ENCODE measurements around the gene LRRFIP1. TPM values are rescaled to one million over a fixed set of nuclear protein-coding genes. Genes with fewer than 3 reads are reported as not detected.

Gene LRRFIP1
- polyA plus RNA-seq, 1 donor (not counting 4 experiments of a cell fraction or from before 2014, with no cell fraction given) = 115 TPM

- H3K9me1 ChIP-seq (ENCODE audit: control insufficient read depth, extremely low read depth, insufficient read depth, low read length) = peaks cover 20% of the 10 kb centered on the region
- FAIRE-seq (no peak), DNase-seq (ENCODE audit: low read depth, low spot score) (no peak)
- H4K20me1 ChIP-seq (ENCODE audit: control insufficient read depth, extremely low read depth, insufficient read depth, low read length) = peaks cover 61% of the 10 kb centered on the region
- no peak overlapping the region for H2AFZ ChIP-seq (ENCODE audit: control insufficient read depth, low read length)
- dilution Hi-C loops (cut with MboI; ENCODE audit: extremely low pct_ligation_motif_present, low sequenced_read_pairs) = no loop called here
- H3K9ac ChIP-seq (ENCODE audit: control insufficient read depth, extremely low read depth, insufficient read depth, low read length) = peak overlapping the region; percentile 26
- peak overlapping the region; percentile 54 for H3K27ac ChIP-seq (ENCODE audit: control insufficient read depth, insufficient read depth, low read length)
- H3K4me1 ChIP-seq (ENCODE audit: control insufficient read depth, extremely low read depth, insufficient read depth, low read length) = peaks cover 72% of the 10 kb centered on the region
- peaks cover 6 to 28% of the 10 kb centered on the region in 2 experiments for H3K36me3 ChIP-seq (ENCODE audit: control insufficient read depth in 2 of 2, extremely low read depth in 1 of 2, insufficient read depth in 2 of 2, low read length in 2 of 2)
- H3K9me3 ChIP-seq (ENCODE audit: control insufficient read depth, low read depth, low read length) = no peaks in the 10 kb centered on the region
- H3K4me3 ChIP-seq (ENCODE audit: control insufficient read depth in 2 of 3, extremely low read depth in 1 of 3, insufficient read depth in 2 of 3, low read depth in 1 of 3, low read length in 3 of 3) = peak overlapping the region in 2 of 3 experiments; percentile 5 to 40
- peak overlapping the region; percentile 90 for H3K4me2 ChIP-seq (ENCODE audit: control insufficient read depth, extremely low read depth, insufficient read depth, low read depth, low read length)
- no peaks in the 10 kb centered on the region for H3K27me3 ChIP-seq (ENCODE audit: control insufficient read depth, extremely low read depth, insufficient read depth, low read length)
- H3K79me2 ChIP-seq (ENCODE audit: control insufficient read depth, insufficient read depth, low read length) = peaks cover 89% of the 10 kb centered on the region
- no peak for TF ChIP-seq EZH2 (IDR thresholded peaks at IDR 0.05; ENCODE audit: low read length)
- no peak for TF ChIP-seq CTCF (optimal IDR thresholded peaks at IDR 0.05 in 1 of 3, IDR thresholded peaks at IDR 0.05 in 1 of 3, conservative IDR thresholded peaks at IDR 0.05 in 1 of 3; ENCODE audit: extremely low read depth in 1 of 3, insufficient read depth in 2 of 3, low read length in 3 of 3)
Measured at GRCh38 chr2:237697586-237698357, 70.4 kb downstream of the LRRFIP1 start.

- Histone ChIP-seq H3K4me2 (ENCODE audit: control insufficient read depth, extremely low read depth, insufficient read depth, low read depth, low read length) (peak overlapping the region; percentile 90), H3K4me1 (ENCODE audit: control insufficient read depth, extremely low read depth, insufficient read depth, low read length) (peaks cover 78% of the 10 kb centered on the region), H2AFZ (ENCODE audit: control insufficient read depth, low read length) (no peak overlapping the region), H3K79me2 (ENCODE audit: control insufficient read depth, insufficient read depth, low read length) (peaks cover 92% of the 10 kb centered on the region), H3K27me3 (ENCODE audit: control insufficient read depth, extremely low read depth, insufficient read depth, low read length) (no peaks in the 10 kb centered on the region), H3K4me3 (ENCODE audit: control insufficient read depth in 2 of 3, extremely low read depth in 1 of 3, insufficient read depth in 2 of 3, low read depth in 1 of 3, low read length in 3 of 3) (no peak overlapping the region), H3K9me3 (ENCODE audit: control insufficient read depth, low read depth, low read length) (no peaks in the 10 kb centered on the region), H3K9ac (ENCODE audit: control insufficient read depth, extremely low read depth, insufficient read depth, low read length) (no peak overlapping the region), H3K27ac (ENCODE audit: control insufficient read depth, insufficient read depth, low read length) (peak overlapping the region; percentile 54), H3K36me3 (ENCODE audit: control insufficient read depth in 2 of 2, extremely low read depth in 1 of 2, insufficient read depth in 2 of 2, low read length in 2 of 2) (peaks cover 6 to 29% of the 10 kb centered on the region in 2 experiments), H4K20me1 (ENCODE audit: control insufficient read depth, extremely low read depth, insufficient read depth, low read length) (peaks cover 66% of the 10 kb centered on the region), H3K9me1 (ENCODE audit: control insufficient read depth, extremely low read depth, insufficient read depth, low read length) (peaks cover 20% of the 10 kb centered on the region)
- dilution Hi-C loops (cut with MboI; ENCODE audit: extremely low pct_ligation_motif_present, low sequenced_read_pairs) = no loop called here
- DNase-seq (ENCODE audit: low read depth, low spot score) (no peak), FAIRE-seq (no peak)
- TF ChIP-seq CTCF (optimal IDR thresholded peaks at IDR 0.05 in 1 of 3, IDR thresholded peaks at IDR 0.05 in 1 of 3, conservative IDR thresholded peaks at IDR 0.05 in 1 of 3; ENCODE audit: extremely low read depth in 1 of 3, insufficient read depth in 2 of 3, low read length in 3 of 3) = no peak
- TF ChIP-seq EZH2 (IDR thresholded peaks at IDR 0.05; ENCODE audit: low read length) = no peak
Measured at GRCh38 chr2:237698358-237698694, 70.9 kb downstream of the LRRFIP1 start.
